Retinal pigment epithelial cell (primary cell): Measurements from ENCODE around the gene IST1.

Source experiments
- DNase-seq: peaks from one replicate; pipeline ENCODE4 v3.0.0-alpha.2; 2010; ENCODE audit warnings: low read depth
- H3K4me3 ChIP-seq: 2 replicates; pipeline ENCODE4 v1.5.1; 2011; ENCODE audit warnings: mild to moderate bottlenecking, low read length, control low read depth, moderate library complexity
- TF ChIP-seq, protein P1 (sequence below): conservative IDR thresholded peaks from 2 replicates; pipeline ENCODE4 v1.5.1; 2011; ENCODE audit warnings: low read depth, low read length, control low read depth, inconsistent platforms

Gene IST1

DNA sequence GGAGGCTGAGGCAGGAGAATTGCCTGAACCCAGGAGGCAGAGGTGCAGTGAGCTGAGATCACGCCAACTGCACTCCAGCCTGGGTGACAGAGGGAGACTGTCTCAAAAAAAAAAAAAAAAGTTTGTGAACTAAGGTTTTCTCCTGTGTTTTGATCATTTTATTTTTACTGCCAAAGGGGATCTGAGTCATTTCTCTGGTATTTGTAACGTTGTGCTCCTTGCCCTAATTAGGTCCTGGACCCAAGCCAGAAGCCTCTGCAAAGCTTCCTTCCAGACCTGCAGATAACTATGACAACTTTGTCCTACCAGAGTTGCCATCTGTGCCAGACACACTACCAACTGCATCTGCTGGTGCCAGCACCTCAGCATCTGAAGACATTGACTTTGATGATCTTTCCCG lies 32.1 kb downstream of the IST1 start:
- H3K4me3 ChIP-seq: no peak overlapping the region
- TF ChIP-seq, protein P1, sequence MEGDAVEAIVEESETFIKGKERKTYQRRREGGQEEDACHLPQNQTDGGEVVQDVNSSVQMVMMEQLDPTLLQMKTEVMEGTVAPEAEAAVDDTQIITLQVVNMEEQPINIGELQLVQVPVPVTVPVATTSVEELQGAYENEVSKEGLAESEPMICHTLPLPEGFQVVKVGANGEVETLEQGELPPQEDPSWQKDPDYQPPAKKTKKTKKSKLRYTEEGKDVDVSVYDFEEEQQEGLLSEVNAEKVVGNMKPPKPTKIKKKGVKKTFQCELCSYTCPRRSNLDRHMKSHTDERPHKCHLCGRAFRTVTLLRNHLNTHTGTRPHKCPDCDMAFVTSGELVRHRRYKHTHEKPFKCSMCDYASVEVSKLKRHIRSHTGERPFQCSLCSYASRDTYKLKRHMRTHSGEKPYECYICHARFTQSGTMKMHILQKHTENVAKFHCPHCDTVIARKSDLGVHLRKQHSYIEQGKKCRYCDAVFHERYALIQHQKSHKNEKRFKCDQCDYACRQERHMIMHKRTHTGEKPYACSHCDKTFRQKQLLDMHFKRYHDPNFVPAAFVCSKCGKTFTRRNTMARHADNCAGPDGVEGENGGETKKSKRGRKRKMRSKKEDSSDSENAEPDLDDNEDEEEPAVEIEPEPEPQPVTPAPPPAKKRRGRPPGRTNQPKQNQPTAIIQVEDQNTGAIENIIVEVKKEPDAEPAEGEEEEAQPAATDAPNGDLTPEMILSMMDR: no peak
- peak; percentile 92 for DNase-seq

DNA sequence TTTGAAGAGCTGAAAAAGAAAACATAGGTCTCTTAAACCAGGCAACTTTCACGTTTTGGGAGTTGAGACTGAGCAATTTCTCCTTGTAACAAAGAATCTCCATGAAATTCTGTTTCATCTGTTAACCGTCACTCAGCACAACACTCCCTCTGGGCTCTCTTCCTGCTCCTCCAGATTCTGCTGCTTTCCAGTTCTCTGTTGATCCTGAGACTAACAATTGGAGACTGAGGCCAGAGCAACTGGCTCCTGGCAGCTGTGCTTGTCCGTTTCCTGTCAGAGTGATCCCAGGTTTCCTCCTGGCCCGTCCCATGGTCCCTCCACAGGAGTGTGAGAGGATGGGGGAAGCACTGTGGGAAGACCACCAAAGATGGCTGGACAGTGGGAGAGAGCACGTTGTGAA lies 32.5 kb downstream of the IST1 start:
- TF ChIP-seq, protein P1: no peak
- H3K4me3 ChIP-seq: no peak overlapping the region
- no peak for DNase-seq

DNA sequence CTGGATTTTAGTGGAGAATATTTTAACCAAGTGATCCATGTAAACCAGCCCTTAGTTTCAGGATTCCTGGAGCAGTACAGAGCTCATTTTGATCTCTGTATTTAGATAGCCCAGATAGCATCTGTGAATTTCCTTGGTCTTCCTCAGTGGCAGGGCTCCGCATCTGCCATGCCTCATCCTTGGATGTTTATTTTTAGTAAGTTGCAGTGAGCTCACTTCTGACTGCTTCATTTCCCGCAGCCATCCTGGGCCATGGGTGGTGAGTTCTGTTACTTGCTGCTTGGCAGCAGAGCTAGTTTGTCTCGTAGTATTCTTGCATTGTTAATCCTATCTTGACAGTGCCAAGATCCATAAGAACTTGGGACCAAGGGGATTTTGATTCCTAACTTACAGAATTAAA lies 33.7 kb downstream of the IST1 start:
- DNase-seq: peak; percentile 54
- TF ChIP-seq, protein P1: no peak
- no peak overlapping the region for H3K4me3 ChIP-seq

DNA sequence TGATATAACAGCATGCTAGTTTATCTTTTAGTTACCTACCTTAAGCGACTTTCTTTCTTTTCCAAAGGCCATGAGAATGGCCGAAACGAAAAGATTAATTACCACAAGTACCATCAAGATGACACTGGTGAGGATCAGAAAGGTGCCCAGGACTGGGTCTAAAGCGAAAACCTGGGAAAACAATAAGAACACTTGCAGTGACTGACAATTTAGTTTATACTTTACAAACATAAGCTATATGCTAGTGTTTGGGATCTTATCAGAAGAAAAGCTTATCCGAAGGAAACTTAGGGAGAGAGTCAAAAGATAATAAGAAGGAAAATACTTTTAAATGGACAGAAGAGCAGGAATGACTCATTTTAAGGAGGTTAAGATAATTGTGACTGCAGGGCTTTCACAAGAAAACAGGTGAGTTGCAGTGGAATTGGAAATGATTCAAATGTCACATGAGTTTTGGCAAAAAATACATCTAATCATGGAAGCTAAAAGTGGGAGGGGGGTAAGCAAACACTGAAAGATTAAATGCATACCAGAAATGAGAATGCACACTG lies 34.8 kb downstream of the IST1 start:
- no peak overlapping the region for H3K4me3 ChIP-seq
- TF ChIP-seq, protein P1: no peak
- DNase-seq: no peak

DNA sequence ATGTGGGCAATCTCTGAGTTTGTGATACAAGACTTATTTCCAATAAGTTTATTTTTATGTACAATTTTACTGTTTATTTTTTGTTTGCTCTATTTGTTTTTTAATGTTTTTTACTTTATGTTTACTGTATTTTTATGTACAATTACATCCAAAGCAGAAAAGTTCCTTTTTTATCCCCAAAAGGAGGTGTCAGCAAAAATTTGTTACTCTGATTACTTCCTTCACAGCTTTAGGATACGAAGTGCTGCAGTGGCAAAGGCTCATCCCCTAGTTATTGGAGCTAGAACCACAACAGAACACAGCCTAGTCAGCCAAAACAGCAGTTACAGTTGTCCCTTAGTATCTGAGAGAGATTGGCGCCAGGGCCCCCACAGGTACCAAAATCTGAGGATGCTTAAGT lies 35.7 kb downstream of the IST1 start:
- TF ChIP-seq, protein P1: no peak

DNA sequence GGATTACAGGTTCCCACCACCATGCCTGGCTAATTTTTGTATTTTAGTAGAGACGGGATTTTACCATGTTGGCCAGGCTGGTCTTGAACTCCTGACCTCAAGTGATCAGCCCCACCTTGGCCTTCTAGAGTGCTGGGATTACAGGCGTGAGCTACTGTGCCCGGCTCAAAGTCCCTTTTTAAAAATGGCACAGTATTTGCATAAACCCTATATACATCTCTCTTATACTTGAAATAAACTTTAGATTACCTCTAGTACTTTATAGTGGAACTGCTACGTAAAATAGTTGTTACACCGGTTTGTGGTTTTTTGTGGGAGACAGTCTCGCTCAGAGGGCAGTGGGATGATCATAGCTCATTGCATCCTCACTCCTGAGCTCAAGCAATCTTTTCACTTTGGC lies 36.3 kb downstream of the IST1 start:
- no peak overlapping the region for H3K4me3 ChIP-seq
- no peak for DNase-seq
- TF ChIP-seq, protein P1: no peak

More for the DNA sequence above, 35.7 kb downstream of the IST1 start:
- H3K4me3 ChIP-seq: no peak overlapping the region
- DNase-seq: no peak

DNA sequence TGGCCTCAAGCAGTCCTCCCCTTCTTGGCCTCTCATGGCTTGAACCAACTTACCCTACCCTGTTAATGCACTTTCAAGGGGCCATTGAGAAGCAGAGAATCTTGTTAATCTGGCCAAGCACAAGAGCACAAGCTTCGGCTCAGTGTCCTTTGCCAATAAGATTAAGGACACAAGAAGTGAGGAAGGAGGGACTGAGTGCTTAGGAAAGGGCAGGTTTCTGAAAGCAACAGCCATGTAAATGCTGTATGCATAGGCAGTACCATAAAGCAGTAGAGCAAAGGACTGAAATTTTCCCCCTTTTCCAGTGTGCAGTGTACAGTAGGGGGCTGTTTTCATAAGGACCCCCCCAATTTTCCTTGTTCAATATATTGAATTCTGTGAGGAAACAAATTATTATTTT lies 37.7 kb downstream of the IST1 start:
- TF ChIP-seq, protein P1: no peak
- H3K4me3 ChIP-seq: no peak overlapping the region
- DNase-seq: no peak
